NT2/D1 (cell line): ENCODE results near the gene COG3.

Experiments
- SUZ12 ChIP-seq: IDR thresholded peaks from 2 replicates; pipeline ENCODE4 v1.6.1; 2011; ENCODE audit not compliant: insufficient read length, insufficient read depth; ENCODE audit errors: extremely low read depth
- YY1 ChIP-seq: IDR thresholded peaks from 2 replicates; pipeline ENCODE4 v1.6.1; 2011; ENCODE audit not compliant: insufficient read length, insufficient read depth

DNA sequence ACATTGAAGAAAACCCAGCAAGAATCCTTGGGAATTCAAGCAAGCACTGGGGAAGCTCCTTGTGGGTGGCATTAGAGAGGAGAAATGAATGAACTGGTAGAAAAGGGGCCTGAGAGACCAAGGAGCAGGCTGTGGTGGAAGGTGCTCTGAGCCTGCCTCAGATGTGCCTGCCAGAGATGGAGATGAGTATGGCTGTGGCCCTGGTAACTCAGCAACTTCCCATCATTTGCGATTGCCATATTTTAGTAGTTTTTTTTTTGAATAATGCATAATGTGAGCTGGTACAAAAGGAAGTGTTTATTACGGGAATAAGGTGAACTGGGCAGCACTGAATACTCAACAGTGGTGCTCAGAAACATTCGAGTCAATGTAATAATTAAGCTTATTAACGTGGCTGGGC, 111.7 kb downstream of the COG3 start:
- TF ChIP-seq YY1 (no peak), SUZ12 (no peak)
